K562 (cell line): ENCODE measurements around the gene EFCAB12. TPM values are rescaled to one million over a fixed set of nuclear protein-coding genes. Genes with fewer than 3 reads are reported as not detected.

Source experiments
- ATAC-seq: fragments of 200-7000 bp; cut with Tn5 transposase; 3 replicates; pipeline ENCODE4 v1.9.1; 2020; ENCODE audit warnings: moderate library complexity
- BruUV-seq: library from RNA; stranded (reverse); fragments of 400-500 nt; replicated peaks from 2 replicates; lab custom pipeline; 2021; lab: Mats Ljungman, UMichigan
- CTCF ChIA-PET: fragments of 300-600 bp; formaldehyde crosslinking; extraction: SDS; loops from one replicate; lab custom pipeline; 2021; ENCODE audit warnings: low intra/inter-chr PET ratio; lab: Yijun Ruan, JAX
- POLR2A ChIA-PET: fragments of 300-600, 350-650 bp; sonication (Branson Sonifier 250); formaldehyde crosslinking; extraction: SDS; loops from one replicate; lab custom pipeline; 2021; ENCODE audit warnings: antibody characterized with exemption, inconsistent platforms; lab: Yijun Ruan, JAX
- DNase-seq, 4 experiments: peaks; one replicate each; pipeline versions ENCODE4 v3.0.0 to v3.0.0-alpha.2; 2011 to 2018; ENCODE audit warnings: low spot score in 3 of 4, mixed read lengths in 3 of 4; ENCODE audit errors: extremely low read depth in 1 of 4
- FAIRE-seq: peaks from 2 replicates; lab custom pipeline; 2011; peaks lifted over from hg19 to GRCh38; lab: Jason Lieb, UNC
- H2AFZ ChIP-seq: 2 replicates; pipeline ENCODE4 v1.6.0; 2011; ENCODE audit warnings: low read depth, low read length, control low read depth, inconsistent platforms
- H3K27ac ChIP-seq: fragments of 200-600 bp; 3 replicates; pipeline ENCODE4 v1.8.0; 2011; ENCODE audit warnings: low read depth, mild to moderate bottlenecking, control low read depth, inconsistent platforms, low read length, moderate library complexity, mixed read lengths; ENCODE audit errors: extremely low read depth
- H3K27me3 ChIP-seq, 2 experiments: fragments of 300-600 bp in 1 of 2; 2 replicates in 1 of 2; 3 replicates in 1 of 2; pipeline versions ENCODE4 v1.6.0 to v1.8.0; 2011; ENCODE audit warnings: inconsistent platforms in 2 of 2, low read length in 2 of 2, mild to moderate bottlenecking in 1 of 2, mixed read lengths in 1 of 2, moderate library complexity in 1 of 2; ENCODE audit not compliant: control insufficient read depth in 2 of 2, insufficient read depth in 2 of 2
- H3K36me3 ChIP-seq: fragments of 300-600 bp; 3 replicates; pipeline ENCODE4 v1.8.0; 2011; ENCODE audit warnings: mild to moderate bottlenecking, low read length, inconsistent platforms; ENCODE audit not compliant: control insufficient read depth, insufficient read depth
- H3K4me1 ChIP-seq, 2 experiments: fragments of 200-600 bp in 1 of 2; replicated peaks in 1 of 2; 2 replicates in 1 of 2; 3 replicates in 1 of 2; pipeline versions ENCODE4 v1.5.1 to v1.8.0; 2011; ENCODE audit warnings: inconsistent platforms in 2 of 2, low read length in 2 of 2, mild to moderate bottlenecking in 1 of 2, mixed read lengths in 1 of 2, moderate library complexity in 1 of 2; ENCODE audit not compliant: control insufficient read depth in 2 of 2, insufficient read depth in 2 of 2
- H3K4me2 ChIP-seq: 2 replicates; pipeline ENCODE4 v1.6.1; 2011; ENCODE audit warnings: low read length, control low read depth, inconsistent platforms, mixed read lengths; ENCODE audit not compliant: insufficient read depth
- H3K4me3 ChIP-seq: fragments of 200-600 bp; sonication (generic), shearing (Covaris generic); 2 replicates; pipeline ENCODE4 v1.5.1; 2016; ENCODE audit warnings: control low read depth, inconsistent platforms
- H3K79me2 ChIP-seq: fragments of 200-600 bp; 3 replicates; pipeline ENCODE4 v1.8.0; 2011; ENCODE audit warnings: low read length, inconsistent platforms; ENCODE audit not compliant: control insufficient read depth, insufficient read depth
- H3K9ac ChIP-seq, 2 experiments: 2 replicates each; pipeline versions ENCODE4 v1.6.0 to v1.6.1; 2011; ENCODE audit warnings: low read depth in 2 of 2, low read length in 2 of 2, control low read depth in 1 of 2, inconsistent platforms in 1 of 2, mild to moderate bottlenecking in 1 of 2, mixed read lengths in 1 of 2; ENCODE audit not compliant: insufficient read depth in 1 of 2
- H3K9me1 ChIP-seq: one replicate; pipeline ENCODE4 v1.6.0; 2011; ENCODE audit warnings: inconsistent platforms, mild to moderate bottlenecking, low read length, moderate library complexity; ENCODE audit not compliant: control insufficient read depth, insufficient read depth
- H3K9me3 ChIP-seq: replicated peaks from 2 replicates; pipeline ENCODE4 v1.5.1; 2011; ENCODE audit warnings: low read depth, low read length, inconsistent platforms; ENCODE audit not compliant: control insufficient read depth, insufficient read depth
- H4K20me1 ChIP-seq: replicated peaks from 2 replicates; pipeline ENCODE4 v1.6.1; 2011; ENCODE audit warnings: low read length, inconsistent platforms, mixed read lengths; ENCODE audit not compliant: control insufficient read depth, insufficient read depth
- CBX1 ChIP-seq: sonication (generic); IDR thresholded peaks from 2 replicates; pipeline ENCODE4 v1.6.1; 2016; ENCODE audit warnings: antibody characterized with exemption, low read depth, mild to moderate bottlenecking
- FOSL1 ChIP-seq: fragments of 200-800 bp; sonication (Bioruptor generic); conservative IDR thresholded peaks from 2 replicates; pipeline ENCODE4 v1.6.1; 2016; ENCODE audit warnings: missing genetic modification characterization, missing compliant biosample characterization
- JUND ChIP-seq, 2 experiments: IDR thresholded peaks; 2 replicates in 1 of 2; 3 replicates in 1 of 2; pipeline ENCODE4 v1.6.1; 2011; ENCODE audit warnings: borderline replicate concordance in 2 of 2, low read depth in 2 of 2, low read length in 2 of 2, improper control_type of control experiment in 1 of 2, missing biosample characterization in 1 of 2, missing genetic modification characterization in 1 of 2, missing genetic modification reagents in 1 of 2
- ZFX ChIP-seq: sonication (generic); formaldehyde crosslinking; IDR thresholded peaks from 2 replicates; pipeline ENCODE4 v1.8.0; 2022; ENCODE audit warnings: mild to moderate bottlenecking, missing genetic modification reagents, moderate library complexity
- ZNF589 ChIP-seq: fragments of 200-800 bp; sonication (Bioruptor generic); IDR thresholded peaks from 2 replicates; pipeline ENCODE4 v1.6.1; 2016; ENCODE audit warnings: low read depth, missing genetic modification characterization, missing compliant biosample characterization
- WGBS: fragments of 100-300 bp; shearing (Covaris generic); methylation state at CpG from one replicate; pipeline ENCODE4 v1.1.6; 2016; ENCODE audit warnings: low coverage, mixed read lengths; ENCODE audit not compliant: insufficient coverage; ENCODE audit errors: missing lambda C conversion rate; 5-methylcytosine and 5-hydroxymethylcytosine counted together
- in situ Hi-C: fragments of 300-500 bp; cut with MboI; formaldehyde crosslinking; loops from 4 replicates; pipeline ENCODE4 v1.15.0; 2018; ENCODE audit warnings: inconsistent platforms, mixed read lengths
- intact Hi-C: fragments of 100-400 bp; cut with micrococcal nuclease; formaldehyde crosslinking; loops from 2 replicates; pipeline ENCODE4 v1.14.2; 2022
- polyA plus RNA-seq, 8 experiments: library from polyadenylated mRNA; depleted of rRNA in 4 of 8; stranded (reverse) in 5 of 8; unstranded in 3 of 8; fragments of >200 nt; fragmentation: Nextera tagmentation in 2 of 8; fragmentation: Illumina TruSeq in 1 of 8; extraction: Ambion mirVana in 2 of 8; extraction: Trizol in 1 of 8; gene quantifications; 2 replicates each; pipeline versions ENCODE4 v1.2.1 to v1.2.3, GENCODE V29; 2011 to 2014; ENCODE audit warnings: inconsistent platforms in 1 of 8, missing spikeins in 1 of 8
- total RNA-seq, 7 experiments: library from RNA; depleted of rRNA in 6 of 7; stranded (reverse); fragments of >200 nt in 6 of 7; fragmentation: Illumina TruSeq in 2 of 7; extraction: Trizol in 2 of 7; gene quantifications; 2 replicates each; pipeline versions ENCODE4 v1.2.1 to v1.2.3, GENCODE V29; 2011 to 2021; ENCODE audit warnings: low replicate concordance in 1 of 7
- TF ChIP-seq, protein P1 (sequence below), 2 experiments: fragments of 450-650 bp in 1 of 2; sonication (generic) in 1 of 2; formaldehyde crosslinking in 1 of 2; IDR thresholded peaks in 1 of 2; conservative IDR thresholded peaks in 1 of 2; 2 replicates each; pipeline versions ENCODE4 v1.6.1 to v1.8.1; 2016 to 2023; ENCODE audit warnings: mild to moderate bottlenecking in 2 of 2, moderate library complexity in 2 of 2, inconsistent platforms in 1 of 2, missing genetic modification reagents in 1 of 2
- TF ChIP-seq, protein P2 (sequence below): fragments of 450-650 bp; formaldehyde crosslinking; IDR thresholded peaks from 2 replicates; pipeline ENCODE4 v1.4.0; 2020; ENCODE audit warnings: mild to moderate bottlenecking, moderate library complexity

EFCAB12 gene
- total and polyA plus RNA-seq, 9 of the 15 experiments (the other 6 are each of a cell fraction or from before 2014, with no cell fraction given), result 0.08 to 0.95 (median 0.56) TPM; not detected in 1

DNA sequence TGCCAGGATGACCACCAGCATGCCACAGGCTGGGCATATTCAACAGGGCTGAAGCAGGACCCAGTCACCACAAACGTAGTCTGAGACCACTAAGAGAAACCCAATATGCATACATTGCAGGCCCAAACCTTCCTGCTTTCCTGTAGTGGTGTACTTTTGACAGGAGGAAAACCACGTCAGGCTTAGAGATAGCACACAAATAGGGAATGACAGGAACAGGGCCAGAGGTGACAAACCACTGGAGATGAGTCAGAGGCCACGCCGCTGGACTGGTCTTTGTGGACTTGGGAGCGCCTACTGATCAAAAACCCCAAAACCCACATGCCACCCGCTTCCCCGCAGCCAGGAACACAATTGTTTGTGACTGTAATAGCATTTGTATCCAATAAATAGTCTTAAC lies 3.6 kb upstream of the EFCAB12 start:
- no peaks in the 10 kb centered on the region for H3K9me1 ChIP-seq
- no peak overlapping the region; the same call in 2 of the 3 replicates for H3K27ac ChIP-seq
- no TSS peak for BruUV-seq
- H3K79me2 ChIP-seq, result peaks cover 34% of the 10 kb centered on the region
- ATAC-seq, result no peak
- no peaks in the 10 kb centered on the region for H3K9me3 ChIP-seq
- H3K27me3 ChIP-seq, result no peaks in the 10 kb centered on the region
- DNase-seq, result peak in 1 of 4 experiments; percentile 37
- CTCF ChIA-PET, result no interaction called here
- H3K36me3 ChIP-seq, result peaks cover 78% of the 10 kb centered on the region
- H3K9ac ChIP-seq, result peak overlapping the region in 1 of 2 experiments; percentile 61; a peak in 1 of 4 replicates
- H4K20me1 ChIP-seq, result no peaks in the 10 kb centered on the region
- POLR2A ChIA-PET, result no interaction called here
- H3K4me1 ChIP-seq, result peaks cover 14 to 23% of the 10 kb centered on the region in 2 experiments; a peak in 4 of 5 replicates
- intact Hi-C loops (no loop called here), in situ Hi-C loops (no loop called here)
- H2AFZ ChIP-seq, result no peak overlapping the region
- 39% methylated on average over 6 of the region's 7 CpGs for WGBS
- no peak overlapping the region for H3K4me2 ChIP-seq
- no peak for TF ChIP-seq ZNF589 (CRISPR knock-in tag)
- peak; percentile 87 for TF ChIP-seq FOSL1 (tag)
- TF ChIP-seq, protein P1, sequence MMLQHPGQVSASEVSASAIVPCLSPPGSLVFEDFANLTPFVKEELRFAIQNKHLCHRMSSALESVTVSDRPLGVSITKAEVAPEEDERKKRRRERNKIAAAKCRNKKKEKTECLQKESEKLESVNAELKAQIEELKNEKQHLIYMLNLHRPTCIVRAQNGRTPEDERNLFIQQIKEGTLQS (IDR thresholded peaks at IDR 0.05), result peak; percentile 41; the same call in 1 of the 2 replicates
- TF ChIP-seq, protein P1 (CRISPR knock-in tag; conservative IDR thresholded peaks at IDR 0.05), result no peak
- peak; percentile 22; the same call in 1 of the 2 replicates for TF ChIP-seq ZFX
- TF ChIP-seq JUND (IDR thresholded peaks at IDR 0.05; ENCODE audit: borderline replicate concordance, low read depth, low read length), result peak; percentile 67; the same call in 1 of the 2 replicates
- peak; percentile 31; the same call in 1 of the 3 replicates for TF ChIP-seq JUND (tag; IDR thresholded peaks at IDR 0.05; ENCODE audit: borderline replicate concordance, low read depth, low read length)
- TF ChIP-seq, protein P2, sequence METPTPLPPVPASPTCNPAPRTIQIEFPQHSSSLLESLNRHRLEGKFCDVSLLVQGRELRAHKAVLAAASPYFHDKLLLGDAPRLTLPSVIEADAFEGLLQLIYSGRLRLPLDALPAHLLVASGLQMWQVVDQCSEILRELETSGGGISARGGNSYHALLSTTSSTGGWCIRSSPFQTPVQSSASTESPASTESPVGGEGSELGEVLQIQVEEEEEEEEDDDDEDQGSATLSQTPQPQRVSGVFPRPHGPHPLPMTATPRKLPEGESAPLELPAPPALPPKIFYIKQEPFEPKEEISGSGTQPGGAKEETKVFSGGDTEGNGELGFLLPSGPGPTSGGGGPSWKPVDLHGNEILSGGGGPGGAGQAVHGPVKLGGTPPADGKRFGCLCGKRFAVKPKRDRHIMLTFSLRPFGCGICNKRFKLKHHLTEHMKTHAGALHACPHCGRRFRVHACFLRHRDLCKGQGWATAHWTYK (CRISPR knock-in tag), result peak; percentile 73; the same call in 1 of the 2 replicates
- TF ChIP-seq CBX1, result no peak
- FAIRE-seq, result no peak
- H3K4me3 ChIP-seq, result no peak overlapping the region
